Liver (tissue), 9 donors: Measurements from ENCODE around the gene SMIM7. TPM values are rescaled to one million over a fixed set of nuclear protein-coding genes. Genes with fewer than 3 reads are reported as not detected.

Experiments used
- DNase-seq: peaks from one replicate; pipeline ENCODE4 v3.0.0-alpha.2; 2017; ENCODE audit warnings: low spot score
- H3K27ac ChIP-seq, 2 donors: one replicate each; pipeline ENCODE4 v1.7.0; 2013; ENCODE audit warnings: inconsistent platforms in 2 of 2, low read length in 2 of 2, control low read depth in 1 of 2, low read depth in 1 of 2, mild to moderate bottlenecking in 1 of 2
- H3K27me3 ChIP-seq, 4 donors: one replicate each; pipeline versions ENCODE4 v1.6.1 to v1.7.0; 2013; ENCODE audit warnings: low read length in 3 of 4, inconsistent platforms in 1 of 4, mild to moderate bottlenecking in 1 of 4, moderate library complexity in 1 of 4; ENCODE audit not compliant: control insufficient read depth in 4 of 4, insufficient read depth in 4 of 4
- H3K36me3 ChIP-seq, 4 donors: one replicate each; pipeline versions ENCODE4 v1.6.1 to v1.7.0; 2013; ENCODE audit warnings: low read length in 3 of 4, mild to moderate bottlenecking in 3 of 4, low read depth in 1 of 4, moderate library complexity in 1 of 4; ENCODE audit not compliant: control insufficient read depth in 4 of 4, insufficient read depth in 3 of 4
- H3K4me1 ChIP-seq, 4 donors: one replicate each; pipeline versions ENCODE4 v1.6.1 to v1.7.0; 2013; ENCODE audit warnings: low read length in 3 of 4, mild to moderate bottlenecking in 3 of 4, moderate library complexity in 1 of 4; ENCODE audit not compliant: control insufficient read depth in 4 of 4, insufficient read depth in 4 of 4
- H3K4me3 ChIP-seq, 3 donors: one replicate each; pipeline versions ENCODE4 v1.6.1 to v1.7.0; 2013; ENCODE audit warnings: low read length in 3 of 3, control low read depth in 1 of 3, low read depth in 1 of 3, mild to moderate bottlenecking in 1 of 3
- H3K9ac ChIP-seq, 2 donors: one replicate each; pipeline ENCODE4 v1.7.0; 2013; ENCODE audit warnings: low read length in 2 of 2, mild to moderate bottlenecking in 2 of 2, moderate library complexity in 2 of 2, control low read depth in 1 of 2, low read depth in 1 of 2
- H3K9me3 ChIP-seq, 4 donors: one replicate each; pipeline versions ENCODE4 v1.6.1 to v1.7.0; 2013; ENCODE audit warnings: low read length in 3 of 4; ENCODE audit not compliant: control insufficient read depth in 4 of 4
- CTCF ChIP-seq: fragments of 150-350 bp; IDR thresholded peaks from 2 replicates; pipeline ENCODE4 v1.5.1; 2017; ENCODE audit warnings: improper control_type of control experiment, low read depth, low read length; ENCODE audit not compliant: missing input control
- HNF4A ChIP-seq, 2 donors: conservative IDR thresholded peaks; 2 replicates each; pipeline ENCODE4 v1.6.1; 2016; ENCODE audit warnings: antibody characterized with exemption in 2 of 2, mild to moderate bottlenecking in 2 of 2
- REST ChIP-seq: IDR thresholded peaks from 2 replicates; pipeline ENCODE4 v1.6.1; 2016; ENCODE audit warnings: antibody characterized with exemption, mild to moderate bottlenecking
- RXRA ChIP-seq, 2 donors: IDR thresholded peaks; 2 replicates each; pipeline ENCODE4 v1.6.1; 2017 to 2018; ENCODE audit warnings: antibody characterized with exemption in 2 of 2, mild to moderate bottlenecking in 1 of 2
- SP1 ChIP-seq: IDR thresholded peaks from 2 replicates; pipeline ENCODE4 v1.6.1; 2018; ENCODE audit warnings: antibody characterized with exemption, mild to moderate bottlenecking
- ZBTB33 ChIP-seq: IDR thresholded peaks from 2 replicates; pipeline ENCODE4 v1.6.1; 2016; ENCODE audit warnings: antibody characterized with exemption
- WGBS: extraction: QIAGEN DNeasy Blood & Tissue Kit; methylation state at CpG from one replicate; pipeline ENCODE4 v1.1.7; 2013; 5-methylcytosine and 5-hydroxymethylcytosine counted together
- polyA plus RNA-seq, 2 donors: library from polyadenylated mRNA; stranded (reverse) in 1 of 2; unstranded in 1 of 2; fragments of 200-250 nt in 1 of 2; fragments of >200 nt in 1 of 2; fragmentation: Nextera tagmentation in 1 of 2; extraction: Ambion mirVana in 1 of 2; gene quantifications; one replicate each; pipeline versions ENCODE4 v1.2.1 to v1.2.3, GENCODE V29; 2013 to 2015
- total RNA-seq, 2 donors: library from RNA; depleted of rRNA; stranded (reverse); fragments of >200 nt; gene quantifications; one replicate each; pipeline ENCODE4 v1.2.3, GENCODE V29; 2014
- donor health status: healthy.
- donor health status: healthy.
- donor health status: healthy.
- donor health status: healthy.
- donor health status: healthy.

Gene SMIM7
- total and polyA plus RNA-seq, 4 donors = 35.2 to 81.8 (median 46.9) TPM

- no peaks in the 10 kb centered on the region for H3K36me3 ChIP-seq
- no peak overlapping the region for H3K4me3 ChIP-seq
- WGBS = 90% methylated on average over 3 of the region's 3 CpGs
- TF ChIP-seq CTCF = no peak
- TF ChIP-seq HNF4A (conservative IDR thresholded peaks at IDR 0.05) = no peak
- no peak for TF ChIP-seq REST
- TF ChIP-seq RXRA (IDR thresholded peaks at IDR 0.05) = no peak
- no peak for TF ChIP-seq SP1
- DNase-seq = no peak
- H3K4me1 ChIP-seq = no peaks in the 10 kb centered on the region
- no peak overlapping the region for H3K9ac ChIP-seq
- no peaks in the 10 kb centered on the region for H3K9me3 ChIP-seq
- H3K27me3 ChIP-seq = no peaks in the 10 kb centered on the region
- no peak overlapping the region for H3K27ac ChIP-seq
These were observed 13.3 kb upstream of the SMIM7 start for GRCh38 chr19:16673231-16673630.

- Histone ChIP-seq H3K4me3 (no peak overlapping the region), H3K36me3 (no peaks in the 10 kb centered on the region), H3K9ac (no peak overlapping the region), H3K27me3 (no peaks in the 10 kb centered on the region), H3K27ac (no peak overlapping the region), H3K9me3 (no peaks in the 10 kb centered on the region), H3K4me1 (no peaks in the 10 kb centered on the region)
- TF ChIP-seq CTCF (no peak), ZBTB33 (no peak)
- DNase-seq = no peak
- 89% methylated on average over 12 of the region's 12 CpGs for WGBS
These were observed 11.8 kb upstream of the SMIM7 start for GRCh38 chr19:16671652-16672274.
